ENCODE measurements around the gene ZDHHC13. TPM values are rescaled to one million over a fixed set of nuclear protein-coding genes. Genes with fewer than 3 reads are reported as not detected.
A peak's percentile ranks its signal among the peaks of the same experiment; 100 is the strongest.

The ZDHHC13 gene
- polyA plus RNA-seq, 4 donors, result 5.7 to 21.7 (median 14.5) TPM

- DNase-seq (no peak), FAIRE-seq (no peak)
- Histone ChIP-seq H3K27ac (ENCODE audit: low read depth in 1 of 3, low read length in 2 of 3) (no peak overlapping the region), H3K4me3 (ENCODE audit: low read depth in 1 of 3, low read length in 3 of 3) (no peak overlapping the region), H3K27me3 (ENCODE audit: control insufficient read depth in 3 of 3, insufficient read depth in 3 of 3, low read length in 3 of 3) (peaks cover 0 to 5% (median 0%) of the 10 kb centered on the region in 3 donors), H3K9me3 (ENCODE audit: control insufficient read depth in 2 of 2, insufficient read depth in 1 of 2, low read depth in 1 of 2, low read length in 1 of 2) (no peaks in the 10 kb centered on the region), H3K4me1 (ENCODE audit: control insufficient read depth in 3 of 3, insufficient read depth in 2 of 3, low read depth in 1 of 3, low read length in 2 of 3) (no peaks in the 10 kb centered on the region), H3K36me3 (ENCODE audit: control insufficient read depth in 3 of 3, insufficient read depth in 2 of 3, low read depth in 1 of 3, low read length in 3 of 3) (no peaks in the 10 kb centered on the region)
- WGBS, 3 donors, result 72 to 78% (median 73%) methylated on average over 3 of the region's 3 CpGs
These were observed 24.6 kb upstream of the ZDHHC13 start for GRCh38 chr11:19092342-19092741.

- no peaks in the 10 kb centered on the region for H3K4me1 ChIP-seq (ENCODE audit: control insufficient read depth in 3 of 3, insufficient read depth in 2 of 3, low read depth in 1 of 3, low read length in 2 of 3)
- no peak for DNase-seq
- H3K9me3 ChIP-seq (ENCODE audit: control insufficient read depth in 2 of 2, insufficient read depth in 1 of 2, low read depth in 1 of 2, low read length in 1 of 2), result no peaks in the 10 kb centered on the region
- no peak overlapping the region for H3K27ac ChIP-seq (ENCODE audit: low read depth in 1 of 3, low read length in 2 of 3)
- peaks cover 0 to 5% (median 0%) of the 10 kb centered on the region in 3 donors for H3K27me3 ChIP-seq (ENCODE audit: control insufficient read depth in 3 of 3, insufficient read depth in 3 of 3, low read length in 3 of 3)
- WGBS, 3 donors, result 94 to 97% (median 95%) methylated on average over 2 of the region's 2 CpGs
- no peak for FAIRE-seq
- no peak overlapping the region for H3K4me3 ChIP-seq (ENCODE audit: low read depth in 1 of 3, low read length in 3 of 3)
- no peaks in the 10 kb centered on the region for H3K36me3 ChIP-seq (ENCODE audit: control insufficient read depth in 3 of 3, insufficient read depth in 2 of 3, low read depth in 1 of 3, low read length in 3 of 3)
These were observed 24.1 kb upstream of the ZDHHC13 start for GRCh38 chr11:19092850-19093249.

- H3K4me3 ChIP-seq (ENCODE audit: low read depth in 1 of 3, low read length in 3 of 3), result no peak overlapping the region
- WGBS, 3 donors, result 40 to 62% (median 42%) methylated on average over 4 of the region's 4 CpGs
- H3K4me1 ChIP-seq (ENCODE audit: control insufficient read depth in 3 of 3, insufficient read depth in 2 of 3, low read depth in 1 of 3, low read length in 2 of 3), result no peaks in the 10 kb centered on the region
- no peak for FAIRE-seq
- H3K36me3 ChIP-seq (ENCODE audit: control insufficient read depth in 3 of 3, insufficient read depth in 2 of 3, low read depth in 1 of 3, low read length in 3 of 3), result no peaks in the 10 kb centered on the region
- DNase-seq, result peak; percentile 10 to 62
- no peaks in the 10 kb centered on the region for H3K9me3 ChIP-seq (ENCODE audit: control insufficient read depth in 2 of 2, insufficient read depth in 1 of 2, low read depth in 1 of 2, low read length in 1 of 2)
- H3K27ac ChIP-seq (ENCODE audit: low read depth in 1 of 3, low read length in 2 of 3), result no peak overlapping the region
- peaks cover 0 to 5% (median 0%) of the 10 kb centered on the region in 3 donors for H3K27me3 ChIP-seq (ENCODE audit: control insufficient read depth in 3 of 3, insufficient read depth in 3 of 3, low read length in 3 of 3)
These were observed 23.0 kb upstream of the ZDHHC13 start for GRCh38 chr11:19093976-19094375.

- no peak for FAIRE-seq
- no peak overlapping the region for H3K4me3 ChIP-seq (ENCODE audit: low read depth in 1 of 3, low read length in 3 of 3)
- no peak for DNase-seq
- H3K36me3 ChIP-seq (ENCODE audit: control insufficient read depth in 3 of 3, insufficient read depth in 2 of 3, low read depth in 1 of 3, low read length in 3 of 3), result no peaks in the 10 kb centered on the region
- H3K9me3 ChIP-seq (ENCODE audit: control insufficient read depth in 2 of 2, insufficient read depth in 1 of 2, low read depth in 1 of 2, low read length in 1 of 2), result no peaks in the 10 kb centered on the region
- H3K27me3 ChIP-seq (ENCODE audit: control insufficient read depth in 3 of 3, insufficient read depth in 3 of 3, low read length in 3 of 3), result peaks cover 0 to 3% (median 0%) of the 10 kb centered on the region in 3 donors
- WGBS, 3 donors, result 21 to 32% (median 22%) methylated on average over 2 of the region's 2 CpGs
- H3K4me1 ChIP-seq (ENCODE audit: control insufficient read depth in 3 of 3, insufficient read depth in 2 of 3, low read depth in 1 of 3, low read length in 2 of 3), result no peaks in the 10 kb centered on the region
- H3K27ac ChIP-seq (ENCODE audit: low read depth in 1 of 3, low read length in 2 of 3), result no peak overlapping the region
These were observed 22.1 kb upstream of the ZDHHC13 start for GRCh38 chr11:19094859-19095258.

- WGBS, 3 donors, result 74 to 86% (median 85%) methylated on average over 3 of the region's 3 CpGs
- Histone ChIP-seq H3K36me3 (ENCODE audit: control insufficient read depth in 3 of 3, insufficient read depth in 2 of 3, low read depth in 1 of 3, low read length in 3 of 3) (no peaks in the 10 kb centered on the region), H3K9me3 (ENCODE audit: control insufficient read depth in 2 of 2, insufficient read depth in 1 of 2, low read depth in 1 of 2, low read length in 1 of 2) (peaks cover 0 to 6% of the 10 kb centered on the region in 2 donors), H3K27me3 (ENCODE audit: control insufficient read depth in 3 of 3, insufficient read depth in 3 of 3, low read length in 3 of 3) (peaks cover 0 to 3% (median 0%) of the 10 kb centered on the region in 3 donors), H3K4me1 (ENCODE audit: control insufficient read depth in 3 of 3, insufficient read depth in 2 of 3, low read depth in 1 of 3, low read length in 2 of 3) (peaks cover 2 to 20% (median 4%) of the 10 kb centered on the region in 3 donors), H3K4me3 (ENCODE audit: low read depth in 1 of 3, low read length in 3 of 3) (no peak overlapping the region), H3K27ac (ENCODE audit: low read depth in 1 of 3, low read length in 2 of 3) (no peak overlapping the region)
- FAIRE-seq, result no peak
- no peak for DNase-seq
These were observed 17.9 kb upstream of the ZDHHC13 start for GRCh38 chr11:19099093-19099492.

GRCh38 chr11:19100885-19101284 lies 16.1 kb upstream of the ZDHHC13 start:
- FAIRE-seq, result no peak

GRCh38 chr11:19101796-19102520 lies 15.0 kb upstream of the ZDHHC13 start:
- Histone ChIP-seq H3K36me3 (ENCODE audit: control insufficient read depth in 3 of 3, insufficient read depth in 2 of 3, low read depth in 1 of 3, low read length in 3 of 3) (no peaks in the 10 kb centered on the region), H3K27ac (ENCODE audit: low read depth in 1 of 3, low read length in 2 of 3) (peak overlapping the region; percentile 26 to 62 (median 30)), H3K4me1 (ENCODE audit: control insufficient read depth in 3 of 3, insufficient read depth in 2 of 3, low read depth in 1 of 3, low read length in 2 of 3) (peaks cover 4 to 30% (median 7%) of the 10 kb centered on the region in 3 donors), H3K27me3 (ENCODE audit: control insufficient read depth in 3 of 3, insufficient read depth in 3 of 3, low read length in 3 of 3) (peaks cover 0 to 2% (median 0%) of the 10 kb centered on the region in 3 donors), H3K9me3 (ENCODE audit: control insufficient read depth in 2 of 2, insufficient read depth in 1 of 2, low read depth in 1 of 2, low read length in 1 of 2) (peaks cover 0 to 6% of the 10 kb centered on the region in 2 donors), H3K4me3 (ENCODE audit: low read depth in 1 of 3, low read length in 3 of 3) (no peak overlapping the region)
- DNase-seq (peak; percentile 83 to 84), FAIRE-seq (no peak)
- 10 to 36% (median 19%) methylated on average over 4 of the region's 4 CpGs for WGBS, 3 donors

More at GRCh38 chr11:19100885-19101284, 16.1 kb upstream of the ZDHHC13 start:
- Histone ChIP-seq H3K4me1 (ENCODE audit: control insufficient read depth in 3 of 3, insufficient read depth in 2 of 3, low read depth in 1 of 3, low read length in 2 of 3) (peaks cover 4 to 25% (median 7%) of the 10 kb centered on the region in 3 donors), H3K4me3 (ENCODE audit: low read depth in 1 of 3, low read length in 3 of 3) (no peak overlapping the region), H3K27me3 (ENCODE audit: control insufficient read depth in 3 of 3, insufficient read depth in 3 of 3, low read length in 3 of 3) (peaks cover 0 to 2% (median 0%) of the 10 kb centered on the region in 3 donors), H3K36me3 (ENCODE audit: control insufficient read depth in 3 of 3, insufficient read depth in 2 of 3, low read depth in 1 of 3, low read length in 3 of 3) (no peaks in the 10 kb centered on the region), H3K27ac (ENCODE audit: low read depth in 1 of 3, low read length in 2 of 3) (no peak overlapping the region), H3K9me3 (ENCODE audit: control insufficient read depth in 2 of 2, insufficient read depth in 1 of 2, low read depth in 1 of 2, low read length in 1 of 2) (peaks cover 0 to 6% of the 10 kb centered on the region in 2 donors)
- DNase-seq, result no peak
- 86 to 95% (median 89%) methylated on average over 4 of the region's 4 CpGs for WGBS, 3 donors

- FAIRE-seq, result no peak
- Histone ChIP-seq H3K4me1 (ENCODE audit: control insufficient read depth in 3 of 3, insufficient read depth in 2 of 3, low read depth in 1 of 3, low read length in 2 of 3) (peaks cover 4 to 30% (median 7%) of the 10 kb centered on the region in 3 donors), H3K4me3 (ENCODE audit: low read depth in 1 of 3, low read length in 3 of 3) (no peak overlapping the region), H3K27ac (ENCODE audit: low read depth in 1 of 3, low read length in 2 of 3) (peak overlapping the region; percentile 26 to 62 (median 30)), H3K27me3 (ENCODE audit: control insufficient read depth in 3 of 3, insufficient read depth in 3 of 3, low read length in 3 of 3) (peaks cover 0 to 2% (median 0%) of the 10 kb centered on the region in 3 donors), H3K36me3 (ENCODE audit: control insufficient read depth in 3 of 3, insufficient read depth in 2 of 3, low read depth in 1 of 3, low read length in 3 of 3) (no peaks in the 10 kb centered on the region), H3K9me3 (ENCODE audit: control insufficient read depth in 2 of 2, insufficient read depth in 1 of 2, low read depth in 1 of 2, low read length in 1 of 2) (peaks cover 0 to 6% of the 10 kb centered on the region in 2 donors)
- DNase-seq, result peak; percentile 70 to 74
- WGBS, 3 donors, result 7 to 57% (median 31%) methylated on average over 1 of the region's 1 CpG
These were observed 14.5 kb upstream of the ZDHHC13 start for GRCh38 chr11:19102521-19102900.
